Neutrophil (primary cell): Measurements from ENCODE around the gene SUSD2.

ENCODE experiments used
- H3K27ac ChIP-seq: fragments of 200-600 bp; sonication (generic); 2 replicates; pipeline ENCODE4 v1.5.1; 2016; ENCODE audit warnings: mild to moderate bottlenecking, moderate library complexity
- H3K27me3 ChIP-seq: fragments of 200-600 bp; sonication (generic); 2 replicates; pipeline ENCODE4 v1.6.0; 2016; ENCODE audit warnings: mild to moderate bottlenecking
- H3K36me3 ChIP-seq: fragments of 200-600 bp; sonication (generic); 2 replicates; pipeline ENCODE4 v1.5.1; 2017
- H3K4me1 ChIP-seq, 2 experiments: fragments of 200-600 bp in 1 of 2; sonication (generic) in 1 of 2; 1 replicate in 1 of 2; 2 replicates in 1 of 2; pipeline versions ENCODE4 v1.5.1 to v1.6.1; 2013 to 2016; ENCODE audit warnings: low read depth in 1 of 2, low read length in 1 of 2, mild to moderate bottlenecking in 1 of 2, moderate library complexity in 1 of 2; ENCODE audit not compliant: control insufficient read depth in 1 of 2, insufficient read depth in 1 of 2
- H3K4me3 ChIP-seq, 2 experiments: fragments of 200-600 bp in 1 of 2; sonication (generic) in 1 of 2; 1 replicate in 1 of 2; 2 replicates in 1 of 2; pipeline ENCODE4 v1.5.1; 2013 to 2016; ENCODE audit warnings: low read depth in 1 of 2, low read length in 1 of 2, mild to moderate bottlenecking in 1 of 2, moderate library complexity in 1 of 2
- H3K9me3 ChIP-seq: fragments of 200-600 bp; sonication (generic); 2 replicates; pipeline ENCODE4 v1.5.1; 2016
- CTCF ChIP-seq: fragments of 200-600 bp; sonication (generic); IDR thresholded peaks from 2 replicates; pipeline ENCODE4 v1.5.1; 2016; ENCODE audit warnings: antibody characterized with exemption

SUSD2 gene

DNA sequence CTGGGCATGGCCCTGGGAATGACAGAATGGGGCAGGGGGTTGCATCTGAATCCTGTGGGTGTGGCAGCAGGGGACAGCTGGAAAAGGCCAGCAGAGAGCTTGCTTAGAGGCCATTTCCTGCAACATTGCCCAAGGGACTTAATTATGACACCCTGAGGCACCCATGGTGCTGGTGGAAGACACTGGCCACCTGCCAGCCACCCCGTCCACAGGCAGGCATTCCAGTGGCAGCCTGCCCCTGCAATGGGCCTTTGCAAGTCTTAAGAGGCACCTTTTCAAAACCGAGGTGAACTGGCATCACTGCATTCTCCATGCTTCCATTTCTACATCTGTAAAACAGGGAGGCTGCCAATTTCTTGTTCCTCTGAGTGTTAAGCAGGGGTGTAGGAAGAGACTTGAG is 21.6 kb upstream of the SUSD2 start:
- no peaks in the 10 kb centered on the region for H3K27me3 ChIP-seq
- H3K36me3 ChIP-seq: peaks cover 46% of the 10 kb centered on the region
- no peak overlapping the region for H3K4me3 ChIP-seq
- H3K9me3 ChIP-seq: no peaks in the 10 kb centered on the region
- TF ChIP-seq CTCF: no peak
- peak overlapping the region; percentile 96 for H3K27ac ChIP-seq
- H3K4me1 ChIP-seq: peaks cover 54 to 55% of the 10 kb centered on the region in 2 experiments

GRCh38 chr22:24160546-24160945 is 20.7 kb upstream of the SUSD2 start:
- no peak overlapping the region for H3K4me3 ChIP-seq
- peak overlapping the region; percentile 96 for H3K27ac ChIP-seq
- TF ChIP-seq CTCF: no peak
- peaks cover 45 to 46% of the 10 kb centered on the region in 2 experiments for H3K4me1 ChIP-seq
- peaks cover 55% of the 10 kb centered on the region for H3K36me3 ChIP-seq
- H3K27me3 ChIP-seq: no peaks in the 10 kb centered on the region
- no peaks in the 10 kb centered on the region for H3K9me3 ChIP-seq

DNA sequence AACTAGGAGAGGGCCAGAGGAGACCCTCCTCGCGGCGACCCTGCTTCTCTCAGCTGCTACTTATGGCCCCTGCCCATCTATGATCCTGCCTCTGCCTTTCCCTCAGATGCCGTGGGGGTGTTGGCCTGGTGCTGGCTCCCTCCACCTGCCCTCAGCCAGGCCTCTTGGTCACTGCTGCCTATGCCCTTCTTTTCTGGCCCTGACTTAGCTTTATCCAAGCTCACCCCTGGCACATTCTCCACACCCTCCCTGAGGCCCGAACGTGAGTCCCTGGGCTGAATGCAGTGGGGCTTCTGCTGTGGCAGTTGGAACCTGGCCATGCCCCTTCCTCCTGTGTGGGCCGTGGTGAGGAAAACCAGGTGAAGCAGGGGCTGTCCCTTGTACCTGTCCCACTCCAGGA is 19.8 kb upstream of the SUSD2 start:
- Histone ChIP-seq H3K27me3 (no peaks in the 10 kb centered on the region), H3K4me1 (peaks cover 42 to 44% of the 10 kb centered on the region in 2 experiments), H3K27ac (peak overlapping the region; percentile 96), H3K4me3 (no peak overlapping the region), H3K9me3 (no peaks in the 10 kb centered on the region), H3K36me3 (peaks cover 64% of the 10 kb centered on the region)
- no peak for TF ChIP-seq CTCF

GRCh38 chr22:24161909-24162308 is 19.4 kb upstream of the SUSD2 start:
- TF ChIP-seq CTCF: no peak
- H3K27me3 ChIP-seq: no peaks in the 10 kb centered on the region
- peaks cover 38 to 41% of the 10 kb centered on the region in 2 experiments for H3K4me1 ChIP-seq
- H3K4me3 ChIP-seq: no peak overlapping the region
- peaks cover under 1% of the 10 kb centered on the region for H3K9me3 ChIP-seq
- H3K36me3 ChIP-seq: peaks cover 69% of the 10 kb centered on the region
- H3K27ac ChIP-seq: peak overlapping the region; percentile 96

- Histone ChIP-seq H3K4me1 (peaks cover 33 to 37% of the 10 kb centered on the region in 2 experiments), H3K36me3 (peaks cover 74% of the 10 kb centered on the region)
These were observed 18.9 kb upstream of the SUSD2 start for GRCh38 chr22:24162436-24162835.

More at GRCh38 chr22:24162436-24162835, 18.9 kb upstream of the SUSD2 start:
- Histone ChIP-seq H3K27me3 (no peaks in the 10 kb centered on the region), H3K9me3 (peaks cover 3% of the 10 kb centered on the region), H3K4me3 (no peak overlapping the region), H3K27ac (no peak overlapping the region)
- TF ChIP-seq CTCF: no peak
